Keratinocyte (primary cell): ENCODE results near the gene RIN3. TPM values are rescaled to one million over a fixed set of nuclear protein-coding genes. Genes with fewer than 3 reads are reported as not detected.

Experiments used
- DNase-seq: peaks from one replicate; pipeline ENCODE4 v3.0.0-alpha.2; 2011; ENCODE audit warnings: low read depth, missing footprints, low spot score
- FAIRE-seq: peaks from 2 replicates; lab custom pipeline; 2011; peaks lifted over from hg19 to GRCh38; lab: Jason Lieb, UNC
- H2AFZ ChIP-seq: 2 replicates; pipeline ENCODE4 v1.6.0; 2012; ENCODE audit warnings: low read length, control low read depth, inconsistent platforms; ENCODE audit not compliant: control insufficient read depth
- H3K27ac ChIP-seq: 2 replicates; pipeline ENCODE4 v1.5.1; 2011; ENCODE audit warnings: low read length; ENCODE audit not compliant: control insufficient read depth, insufficient read depth
- H3K27me3 ChIP-seq: 3 replicates; pipeline ENCODE4 v1.6.0; 2011; ENCODE audit warnings: low read length; ENCODE audit not compliant: control insufficient read depth, insufficient read depth; ENCODE audit errors: extremely low read depth
- H3K36me3 ChIP-seq, 2 experiments: 2 replicates in 1 of 2; 3 replicates in 1 of 2; pipeline ENCODE4 v1.5.1; 2011; ENCODE audit warnings: low read length in 2 of 2, mild to moderate bottlenecking in 1 of 2; ENCODE audit not compliant: control insufficient read depth in 2 of 2, insufficient read depth in 2 of 2; ENCODE audit errors: extremely low read depth in 1 of 2
- H3K4me1 ChIP-seq: 3 replicates; pipeline ENCODE4 v1.5.1; 2011; ENCODE audit warnings: low read length; ENCODE audit not compliant: control insufficient read depth, insufficient read depth; ENCODE audit errors: extremely low read depth
- H3K4me2 ChIP-seq: 3 replicates; pipeline ENCODE4 v1.6.0; 2011; ENCODE audit warnings: low read depth, low read length; ENCODE audit not compliant: control insufficient read depth, insufficient read depth; ENCODE audit errors: extremely low read depth
- H3K4me3 ChIP-seq, 3 experiments: fragments of 200-600 bp in 1 of 3; sonication (generic) in 1 of 3; 2 replicates in 2 of 3; 3 replicates in 1 of 3; pipeline ENCODE4 v1.5.1; 2011 to 2016; ENCODE audit warnings: low read length in 3 of 3, mild to moderate bottlenecking in 3 of 3, control low read depth in 2 of 3, inconsistent platforms in 1 of 3, low read depth in 1 of 3, mixed read lengths in 1 of 3, mixed run types in 1 of 3, moderate library complexity in 1 of 3; ENCODE audit not compliant: control insufficient read depth in 2 of 3, insufficient read depth in 2 of 3; ENCODE audit errors: extremely low read depth in 1 of 3
- H3K79me2 ChIP-seq: 2 replicates; pipeline ENCODE4 v1.6.0; 2012; ENCODE audit warnings: low read length; ENCODE audit not compliant: control insufficient read depth, insufficient read depth
- H3K9ac ChIP-seq: 3 replicates; pipeline ENCODE4 v1.6.0; 2011; ENCODE audit warnings: low read length; ENCODE audit not compliant: control insufficient read depth, insufficient read depth; ENCODE audit errors: extremely low read depth
- H3K9me1 ChIP-seq: 3 replicates; pipeline ENCODE4 v1.6.0; 2011; ENCODE audit warnings: low read length; ENCODE audit not compliant: control insufficient read depth, insufficient read depth; ENCODE audit errors: extremely low read depth
- H3K9me3 ChIP-seq: 2 replicates; pipeline ENCODE4 v1.5.1; 2012; ENCODE audit warnings: low read depth, low read length; ENCODE audit not compliant: control insufficient read depth
- H4K20me1 ChIP-seq: 3 replicates; pipeline ENCODE4 v1.6.0; 2011; ENCODE audit warnings: low read length; ENCODE audit not compliant: control insufficient read depth, insufficient read depth; ENCODE audit errors: extremely low read depth
- CTCF ChIP-seq, 3 experiments: IDR thresholded peaks in 1 of 3; conservative IDR thresholded peaks in 1 of 3; optimal IDR thresholded peaks in 1 of 3; 2 replicates in 2 of 3; 3 replicates in 1 of 3; pipeline versions ENCODE3 to v1.5.1; 2011; ENCODE audit warnings: low read length in 3 of 3, mild to moderate bottlenecking in 3 of 3, moderate library complexity in 2 of 3, control low read depth in 1 of 3, inconsistent platforms in 1 of 3; ENCODE audit not compliant: insufficient read depth in 2 of 3; ENCODE audit errors: extremely low read depth in 1 of 3
- EZH2 ChIP-seq: IDR thresholded peaks from one replicate; pipeline ENCODE4 v1.6.1; 2012; ENCODE audit warnings: inconsistent platforms, mild to moderate bottlenecking, low read length, moderate library complexity
- dilution Hi-C: fragments of 300-500 bp; cut with MboI; formaldehyde crosslinking; loops from one replicate; pipeline ENCODE4 v1.7.0; 2020; ENCODE audit warnings: low sequenced_read_pairs; ENCODE audit not compliant: extremely low pct_ligation_motif_present
- polyA plus RNA-seq, 5 experiments: library from polyadenylated mRNA; depleted of rRNA in 3 of 5; stranded (reverse) in 3 of 5; stranded (forward) in 1 of 5; unstranded in 1 of 5; fragments of >200 nt; gene quantifications; 1 replicate in 1 of 5; 2 replicates in 3 of 5; 3 replicates in 1 of 5; pipeline versions ENCODE4 v1.2.1 to v1.2.3, GENCODE V29; 2011 to 2012; ENCODE audit warnings: missing spikeins in 2 of 5, low read depth in 1 of 5, low replicate concordance in 1 of 5

Gene RIN3
- polyA plus RNA-seq, 1 donor (not counting 4 experiments of a cell fraction or from before 2014, with no cell fraction given) = 1.2 TPM

DNA sequence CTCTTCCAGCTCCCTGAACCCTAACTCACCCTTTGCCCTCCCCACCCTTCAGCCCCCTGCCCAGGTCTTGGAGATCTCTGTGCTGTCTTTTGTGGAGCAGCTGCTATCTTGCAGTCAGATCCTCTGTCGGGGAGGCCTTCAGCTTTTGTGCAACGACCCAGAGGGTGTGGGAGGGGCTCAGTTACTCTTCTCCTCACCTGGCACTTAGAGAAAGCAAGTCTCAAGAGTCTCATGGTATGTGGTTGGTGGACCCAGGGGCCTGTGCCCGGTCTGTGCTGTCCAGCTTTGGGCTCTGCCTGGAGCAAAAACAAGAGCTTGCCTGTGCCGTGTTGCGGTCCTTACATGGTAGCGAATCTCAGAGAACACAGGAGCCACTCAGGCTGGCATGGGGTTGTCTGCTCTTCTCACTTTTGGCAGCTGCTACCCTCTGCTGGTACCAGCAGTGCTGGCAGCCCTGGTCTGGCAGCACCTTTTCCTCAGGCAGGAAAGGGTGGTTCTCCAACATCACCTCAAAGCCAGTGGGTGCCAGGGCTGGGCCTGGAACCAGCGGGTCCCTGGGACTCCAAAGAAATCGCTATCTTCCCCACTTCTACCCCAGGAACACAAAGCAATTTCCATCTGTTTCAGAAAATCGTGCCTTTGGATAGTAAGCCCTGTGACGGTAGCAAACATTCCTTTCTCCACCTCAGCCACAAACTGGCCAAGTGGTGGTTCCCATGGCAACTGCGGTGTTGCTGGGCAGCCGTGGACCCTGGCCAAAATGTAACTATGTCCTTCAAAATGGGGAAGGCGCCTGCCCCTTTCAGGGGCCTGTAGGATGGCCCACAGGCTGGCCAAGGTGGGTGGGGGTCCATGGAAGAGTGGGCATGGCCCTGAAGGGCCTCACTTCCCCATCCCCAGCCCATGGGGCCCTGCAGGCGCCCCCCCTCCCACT, 90.0 kb downstream of the RIN3 start:
- Histone ChIP-seq H3K79me2 (no peaks in the 10 kb centered on the region), H3K4me2 (no peak overlapping the region), H3K9ac (no peak overlapping the region), H3K36me3 (no peaks in the 10 kb centered on the region), H3K4me3 (no peak overlapping the region), H4K20me1 (no peaks in the 10 kb centered on the region), H3K9me1 (peaks cover 2% of the 10 kb centered on the region), H3K4me1 (peaks cover 9% of the 10 kb centered on the region), H3K9me3 (no peaks in the 10 kb centered on the region), H3K27me3 (no peaks in the 10 kb centered on the region), H2AFZ (no peak overlapping the region), H3K27ac (no peak overlapping the region)
- DNase-seq (no peak), FAIRE-seq (peak; percentile 23)
- TF ChIP-seq EZH2 (no peak), CTCF (optimal IDR thresholded peaks at IDR 0.05 in 1 of 3, IDR thresholded peaks at IDR 0.05 in 1 of 3, conservative IDR thresholded peaks at IDR 0.05 in 1 of 3; ENCODE audit: extremely low read depth in 1 of 3, insufficient read depth in 2 of 3, low read length in 3 of 3) (peak; percentile 60 to 88 (median 86))
- dilution Hi-C loops = no loop called here

- Histone ChIP-seq H3K9ac (no peak overlapping the region), H3K36me3 (no peaks in the 10 kb centered on the region), H3K27me3 (no peaks in the 10 kb centered on the region), H2AFZ (no peak overlapping the region), H3K9me3 (no peaks in the 10 kb centered on the region), H3K9me1 (no peaks in the 10 kb centered on the region), H4K20me1 (no peaks in the 10 kb centered on the region), H3K79me2 (no peaks in the 10 kb centered on the region), H3K27ac (no peak overlapping the region), H3K4me1 (peaks cover 5% of the 10 kb centered on the region), H3K4me3 (no peak overlapping the region), H3K4me2 (no peak overlapping the region)
- FAIRE-seq = no peak
- no peak for TF ChIP-seq CTCF (optimal IDR thresholded peaks at IDR 0.05 in 1 of 3, IDR thresholded peaks at IDR 0.05 in 1 of 3, conservative IDR thresholded peaks at IDR 0.05 in 1 of 3; ENCODE audit: extremely low read depth in 1 of 3, insufficient read depth in 2 of 3, low read length in 3 of 3)
- no peak for TF ChIP-seq EZH2
- dilution Hi-C loops = no loop called here
- DNase-seq = no peak
Observed at GRCh38 chr14:92605274-92605940, 91.8 kb downstream of the RIN3 start.
